ENCODE measurements around the gene SHLD1. TPM values are rescaled to one million over a fixed set of nuclear protein-coding genes. Genes with fewer than 3 reads are reported as not detected.

SHLD1 gene
- total RNA-seq, 5 donors from 2014 or later (not counting 1 experiment from before 2014, with no cell fraction given), result 10.0 to 15.8 (median 14.2) TPM

GRCh38 chr20:5770231-5770986, 20.2 kb downstream of the SHLD1 start:
- Histone ChIP-seq H3K9me3 (no peaks in the 10 kb centered on the region), H3K27ac (ENCODE audit: low read length) (no peak overlapping the region), H3K4me3 (ENCODE audit: control insufficient read depth in 1 of 2, extremely low read depth in 1 of 2, low read length in 1 of 2) (no peak overlapping the region), H3K36me3 (ENCODE audit: control insufficient read depth in 2 of 2, extremely low read depth in 1 of 2, insufficient read depth in 1 of 2, low read length in 1 of 2) (peaks cover 3 to 33% of the 10 kb centered on the region in 2 donors), H3K4me1 (ENCODE audit: control insufficient read depth in 1 of 2, extremely low read depth in 1 of 2, insufficient read depth in 2 of 2, low read length in 2 of 2) (peaks cover 0 to 3% of the 10 kb centered on the region in 2 experiments), H3K27me3 (replicated peaks in 1 of 2; ENCODE audit: control insufficient read depth in 2 of 2, extremely low read depth in 1 of 2, insufficient read depth in 2 of 2, low read length in 1 of 2) (no peaks in the 10 kb centered on the region)
- H3K4me3 Mint-ChIP-seq, result no peak overlapping the region
- peaks cover 35% of the 10 kb centered on the region for H3K36me3 Mint-ChIP-seq
- H3K27me3 Mint-ChIP-seq, result no peaks in the 10 kb centered on the region
- no peak for ATAC-seq (replicated peaks in 1 of 4)
- H3K4me1 Mint-ChIP-seq, result peaks cover 16 to 37% (median 33%) of the 10 kb centered on the region in 3 donors
- no peaks in the 10 kb centered on the region for H3K9me3 Mint-ChIP-seq
- H3K27ac Mint-ChIP-seq, result peak overlapping the region in 1 of 2 donors; percentile 19
- no peak for DNase-seq
- 83% methylated on average over 1 of the region's 3 CpGs for WGBS (ENCODE audit: insufficient coverage)
- ChIA-PET POLR2A (no interaction called here), CTCF (interaction anchor here in 1 of 2 donors (1.2 kb wide), 1 partner anchor 56 kb away, joined by 3 read pairs; no protein-coding TSS in a partner anchor)

DNA sequence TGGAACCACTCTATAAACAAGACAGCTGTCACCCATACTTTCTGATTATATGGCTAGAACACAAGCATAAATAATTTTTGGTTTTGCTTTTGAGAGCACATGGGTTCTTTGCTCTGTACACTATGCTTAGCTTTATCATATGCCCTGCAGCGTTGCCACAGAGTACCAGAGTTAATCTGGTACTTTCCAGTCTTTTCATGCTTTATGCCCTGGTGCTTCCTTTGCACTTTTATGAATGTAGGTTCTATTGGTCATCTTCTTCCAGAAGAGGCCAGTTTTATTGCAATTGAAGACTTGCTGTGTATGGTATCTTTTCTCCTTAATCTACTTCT, 20.8 kb downstream of the SHLD1 start:
- no peaks in the 10 kb centered on the region for H3K9me3 Mint-ChIP-seq
- ChIA-PET CTCF (interaction anchor here in 1 of 2 donors (1.2 kb wide), 1 partner anchor 57 kb away, joined by 3 read pairs; no protein-coding TSS in a partner anchor), POLR2A (no interaction called here)
- no peaks in the 10 kb centered on the region for H3K9me3 ChIP-seq
- peaks cover 16 to 37% (median 31%) of the 10 kb centered on the region in 3 donors for H3K4me1 Mint-ChIP-seq
- no peaks in the 10 kb centered on the region for H3K27me3 ChIP-seq (replicated peaks in 1 of 2; ENCODE audit: control insufficient read depth in 2 of 2, extremely low read depth in 1 of 2, insufficient read depth in 2 of 2, low read length in 1 of 2)
- H3K27ac Mint-ChIP-seq, result no peak overlapping the region
- no peak overlapping the region for H3K4me3 ChIP-seq (ENCODE audit: control insufficient read depth in 1 of 2, extremely low read depth in 1 of 2, low read length in 1 of 2)
- ATAC-seq (replicated peaks in 1 of 4), result no peak
- no peak for DNase-seq
- H3K27me3 Mint-ChIP-seq, result no peaks in the 10 kb centered on the region
- peaks cover 0 to 3% of the 10 kb centered on the region in 2 experiments for H3K4me1 ChIP-seq (ENCODE audit: control insufficient read depth in 1 of 2, extremely low read depth in 1 of 2, insufficient read depth in 2 of 2, low read length in 2 of 2)
- peaks cover 5 to 33% of the 10 kb centered on the region in 2 donors for H3K36me3 ChIP-seq (ENCODE audit: control insufficient read depth in 2 of 2, extremely low read depth in 1 of 2, insufficient read depth in 1 of 2, low read length in 1 of 2)
- no peak overlapping the region for H3K4me3 Mint-ChIP-seq
- no peak overlapping the region for H3K27ac ChIP-seq (ENCODE audit: low read length)
- peaks cover 32% of the 10 kb centered on the region for H3K36me3 Mint-ChIP-seq
- 70% methylated on average over 1 of the region's 1 CpG for WGBS (ENCODE audit: insufficient coverage)

GRCh38 chr20:5772704-5773103, 22.5 kb downstream of the SHLD1 start:
- Mint-ChIP-seq H3K4me3 (no peak overlapping the region), H3K27me3 (no peaks in the 10 kb centered on the region), H3K36me3 (peaks cover 27% of the 10 kb centered on the region), H3K9me3 (no peaks in the 10 kb centered on the region), H3K4me1 (peaks cover 6 to 31% (median 28%) of the 10 kb centered on the region in 3 donors), H3K27ac (peak overlapping the region in 1 of 2 donors; percentile 41)
- H3K36me3 ChIP-seq (ENCODE audit: control insufficient read depth in 2 of 2, extremely low read depth in 1 of 2, insufficient read depth in 1 of 2, low read length in 1 of 2), result peaks cover 8 to 42% of the 10 kb centered on the region in 2 donors
- H3K9me3 ChIP-seq, result no peaks in the 10 kb centered on the region
- no peaks in the 10 kb centered on the region for H3K27me3 ChIP-seq (replicated peaks in 1 of 2; ENCODE audit: control insufficient read depth in 2 of 2, extremely low read depth in 1 of 2, insufficient read depth in 2 of 2, low read length in 1 of 2)
- H3K27ac ChIP-seq (ENCODE audit: low read length), result no peak overlapping the region
- DNase-seq, result no peak
- peaks cover 0 to 3% of the 10 kb centered on the region in 2 experiments for H3K4me1 ChIP-seq (ENCODE audit: control insufficient read depth in 1 of 2, extremely low read depth in 1 of 2, insufficient read depth in 2 of 2, low read length in 2 of 2)
- CTCF ChIA-PET, result no interaction called here
- no peak for ATAC-seq (replicated peaks in 1 of 4)
- WGBS (ENCODE audit: insufficient coverage), result 92% methylated on average over 2 of the region's 5 CpGs
- H3K4me3 ChIP-seq (ENCODE audit: control insufficient read depth in 1 of 2, extremely low read depth in 1 of 2, low read length in 1 of 2), result no peak overlapping the region
- POLR2A ChIA-PET, result no interaction called here

GRCh38 chr20:5773589-5773988, 23.4 kb downstream of the SHLD1 start:
- no peak overlapping the region for H3K4me3 Mint-ChIP-seq
- no peak overlapping the region for H3K27ac Mint-ChIP-seq
- H3K9me3 ChIP-seq, result no peaks in the 10 kb centered on the region
- WGBS (ENCODE audit: insufficient coverage), result 100% methylated on average over 4 of the region's 8 CpGs
- H3K4me1 Mint-ChIP-seq, result peaks cover 6 to 29% (median 28%) of the 10 kb centered on the region in 3 donors
- peaks cover 24% of the 10 kb centered on the region for H3K36me3 Mint-ChIP-seq
- H3K27ac ChIP-seq (ENCODE audit: low read length), result no peak overlapping the region
- DNase-seq, result no peak
- H3K27me3 ChIP-seq (replicated peaks in 1 of 2; ENCODE audit: control insufficient read depth in 2 of 2, extremely low read depth in 1 of 2, insufficient read depth in 2 of 2, low read length in 1 of 2), result no peaks in the 10 kb centered on the region
- no peaks in the 10 kb centered on the region for H3K9me3 Mint-ChIP-seq
- peaks cover 0 to 3% of the 10 kb centered on the region in 2 experiments for H3K4me1 ChIP-seq (ENCODE audit: control insufficient read depth in 1 of 2, extremely low read depth in 1 of 2, insufficient read depth in 2 of 2, low read length in 2 of 2)
- no peak overlapping the region for H3K4me3 ChIP-seq (ENCODE audit: control insufficient read depth in 1 of 2, extremely low read depth in 1 of 2, low read length in 1 of 2)
- ChIA-PET POLR2A (no interaction called here), CTCF (interaction anchor here in 1 of 2 donors (0.6 kb wide), 1 partner anchor 189 kb away, joined by 3 read pairs; no protein-coding TSS in a partner anchor)
- peaks cover 8 to 45% of the 10 kb centered on the region in 2 donors for H3K36me3 ChIP-seq (ENCODE audit: control insufficient read depth in 2 of 2, extremely low read depth in 1 of 2, insufficient read depth in 1 of 2, low read length in 1 of 2)
- no peak for ATAC-seq (replicated peaks in 1 of 4)
- no peaks in the 10 kb centered on the region for H3K27me3 Mint-ChIP-seq

- H3K9me3 Mint-ChIP-seq, result no peaks in the 10 kb centered on the region
- H3K4me3 Mint-ChIP-seq, result no peak overlapping the region
- H3K27me3 Mint-ChIP-seq, result no peaks in the 10 kb centered on the region
- Histone ChIP-seq H3K9me3 (no peaks in the 10 kb centered on the region), H3K27ac (ENCODE audit: low read length) (no peak overlapping the region), H3K4me3 (ENCODE audit: control insufficient read depth in 1 of 2, extremely low read depth in 1 of 2, low read length in 1 of 2) (no peak overlapping the region), H3K4me1 (ENCODE audit: control insufficient read depth in 1 of 2, extremely low read depth in 1 of 2, insufficient read depth in 2 of 2, low read length in 2 of 2) (peaks cover 0 to 3% of the 10 kb centered on the region in 2 experiments), H3K36me3 (ENCODE audit: control insufficient read depth in 2 of 2, extremely low read depth in 1 of 2, insufficient read depth in 1 of 2, low read length in 1 of 2) (peaks cover 8 to 51% of the 10 kb centered on the region in 2 donors), H3K27me3 (replicated peaks in 1 of 2; ENCODE audit: control insufficient read depth in 2 of 2, extremely low read depth in 1 of 2, insufficient read depth in 2 of 2, low read length in 1 of 2) (no peaks in the 10 kb centered on the region)
- H3K4me1 Mint-ChIP-seq, result peaks cover 6 to 19% (median 17%) of the 10 kb centered on the region in 3 donors
- POLR2A ChIA-PET, result interaction anchor here in 1 of 2 donors (0.7 kb wide), 2 partner anchors 23 to 167 kb away, joined by 6 to 7 read pairs; no protein-coding TSS in a partner anchor
- no peak for DNase-seq
- peaks cover 32% of the 10 kb centered on the region for H3K36me3 Mint-ChIP-seq
- no peak overlapping the region for H3K27ac Mint-ChIP-seq
- WGBS (ENCODE audit: insufficient coverage), result 100% methylated on average over 2 of the region's 5 CpGs
- CTCF ChIA-PET, result no interaction called here
- no peak for ATAC-seq (replicated peaks in 1 of 4)
Measured at GRCh38 chr20:5776077-5776476, 25.9 kb downstream of the SHLD1 start.

- Histone ChIP-seq H3K4me1 (ENCODE audit: control insufficient read depth in 1 of 2, extremely low read depth in 1 of 2, insufficient read depth in 2 of 2, low read length in 2 of 2) (no peaks in the 10 kb centered on the region), H3K36me3 (ENCODE audit: control insufficient read depth in 2 of 2, extremely low read depth in 1 of 2, insufficient read depth in 1 of 2, low read length in 1 of 2) (peaks cover 6 to 48% of the 10 kb centered on the region in 2 donors), H3K27ac (ENCODE audit: low read length) (no peak overlapping the region), H3K9me3 (no peaks in the 10 kb centered on the region), H3K27me3 (replicated peaks in 1 of 2; ENCODE audit: control insufficient read depth in 2 of 2, extremely low read depth in 1 of 2, insufficient read depth in 2 of 2, low read length in 1 of 2) (no peaks in the 10 kb centered on the region), H3K4me3 (ENCODE audit: control insufficient read depth in 1 of 2, extremely low read depth in 1 of 2, low read length in 1 of 2) (no peak overlapping the region)
- H3K4me3 Mint-ChIP-seq, result no peak overlapping the region
- WGBS (ENCODE audit: insufficient coverage), result no CpG with 5 or more reads among the region's 3 CpGs
- H3K9me3 Mint-ChIP-seq, result no peaks in the 10 kb centered on the region
- H3K27me3 Mint-ChIP-seq, result no peaks in the 10 kb centered on the region
- H3K4me1 Mint-ChIP-seq, result peaks cover 4 to 6% (median 4%) of the 10 kb centered on the region in 3 donors
- H3K36me3 Mint-ChIP-seq, result peaks cover 26% of the 10 kb centered on the region
- ChIA-PET CTCF (interaction anchor here (0.7 to 0.8 kb wide), 3 partner anchors 62 to 743 kb away, joined by 4 to 6 read pairs (median 5); no protein-coding TSS in a partner anchor), POLR2A (interaction anchor here (0.6 to 0.7 kb wide), 2 partner anchors 9 to 12 kb away, joined by 4 to 9 read pairs; no protein-coding TSS in a partner anchor)
- H3K27ac Mint-ChIP-seq, result no peak overlapping the region
- no peak for ATAC-seq (replicated peaks in 1 of 4)
- DNase-seq, result no peak
Measured at GRCh38 chr20:5779071-5779900, 29.1 kb downstream of the SHLD1 start.
